Progenitor cell of endocrine pancreas (in vitro differentiated cells): Measurements from ENCODE around the gene MCMBP. TPM values are rescaled to one million over a fixed set of nuclear protein-coding genes. Genes with fewer than 3 reads are reported as not detected.

ENCODE experiments used
- DNase-seq: peaks from one replicate; pipeline ENCODE4 v3.0.0; 2021; ENCODE audit warnings: low spot score; ENCODE audit not compliant: unreplicated experiment
- H3K27ac Mint-ChIP-seq: 2 replicates; pipeline ENCODE4 v1.8.0; 2021; ENCODE audit warnings: mild to moderate bottlenecking, moderate library complexity, mixed read lengths
- H3K27me3 Mint-ChIP-seq: 2 replicates; pipeline ENCODE4 v1.8.0; 2021; ENCODE audit warnings: mixed read lengths
- H3K36me3 Mint-ChIP-seq: 2 replicates; pipeline ENCODE4 v1.8.0; 2022; ENCODE audit warnings: mixed read lengths; ENCODE audit not compliant: insufficient read depth
- H3K4me1 Mint-ChIP-seq: 2 replicates; pipeline ENCODE4 v1.8.0; 2021; ENCODE audit warnings: low read depth, mixed read lengths
- H3K4me3 Mint-ChIP-seq: 2 replicates; pipeline ENCODE4 v1.8.0; 2021; ENCODE audit warnings: low read depth, mild to moderate bottlenecking, moderate library complexity, mixed read lengths
- H3K9me3 Mint-ChIP-seq: 2 replicates; pipeline ENCODE4 v1.8.0; 2021; ENCODE audit warnings: low read depth, mixed read lengths
- total RNA-seq: library from RNA; stranded (reverse); gene quantifications from 2 replicates; pipeline ENCODE4 v1.2.1, GENCODE V29; 2021
- TF ChIP-seq, protein P1 (sequence below): fragments of 200-600 bp; sonication (generic); IDR thresholded peaks from one replicate; pipeline ENCODE4 v1.5.0; 2021; ENCODE audit warnings: antibody characterized with exemption, mild to moderate bottlenecking; ENCODE audit not compliant: unreplicated experiment

The MCMBP gene
- total RNA-seq, 1 donor from 2014 or later, result 44.9 TPM

DNA sequence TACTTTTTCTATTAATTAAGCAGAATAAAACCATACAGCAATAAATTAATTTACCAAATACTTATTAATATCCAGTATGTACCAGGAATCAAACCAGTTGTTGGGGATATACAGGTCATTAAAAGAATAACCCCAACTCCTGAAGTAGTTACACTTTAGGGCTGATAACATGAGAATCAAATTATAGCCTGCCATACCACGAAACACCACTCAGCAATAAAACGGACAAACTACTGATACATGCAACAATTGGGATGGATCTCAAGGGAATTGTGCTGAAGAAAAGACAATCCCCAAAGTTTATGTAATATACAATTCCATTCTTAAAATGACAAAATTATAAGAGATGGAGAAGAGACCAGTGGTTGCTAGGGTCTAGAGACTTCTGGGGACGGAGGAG, 22.7 kb downstream of the MCMBP start:
- Mint-ChIP-seq H3K27ac (no peak overlapping the region), H3K9me3 (no peaks in the 10 kb centered on the region), H3K4me1 (no peaks in the 10 kb centered on the region), H3K4me3 (no peak overlapping the region), H3K36me3 (peaks cover 19% of the 10 kb centered on the region), H3K27me3 (no peaks in the 10 kb centered on the region)
- TF ChIP-seq, protein P1, sequence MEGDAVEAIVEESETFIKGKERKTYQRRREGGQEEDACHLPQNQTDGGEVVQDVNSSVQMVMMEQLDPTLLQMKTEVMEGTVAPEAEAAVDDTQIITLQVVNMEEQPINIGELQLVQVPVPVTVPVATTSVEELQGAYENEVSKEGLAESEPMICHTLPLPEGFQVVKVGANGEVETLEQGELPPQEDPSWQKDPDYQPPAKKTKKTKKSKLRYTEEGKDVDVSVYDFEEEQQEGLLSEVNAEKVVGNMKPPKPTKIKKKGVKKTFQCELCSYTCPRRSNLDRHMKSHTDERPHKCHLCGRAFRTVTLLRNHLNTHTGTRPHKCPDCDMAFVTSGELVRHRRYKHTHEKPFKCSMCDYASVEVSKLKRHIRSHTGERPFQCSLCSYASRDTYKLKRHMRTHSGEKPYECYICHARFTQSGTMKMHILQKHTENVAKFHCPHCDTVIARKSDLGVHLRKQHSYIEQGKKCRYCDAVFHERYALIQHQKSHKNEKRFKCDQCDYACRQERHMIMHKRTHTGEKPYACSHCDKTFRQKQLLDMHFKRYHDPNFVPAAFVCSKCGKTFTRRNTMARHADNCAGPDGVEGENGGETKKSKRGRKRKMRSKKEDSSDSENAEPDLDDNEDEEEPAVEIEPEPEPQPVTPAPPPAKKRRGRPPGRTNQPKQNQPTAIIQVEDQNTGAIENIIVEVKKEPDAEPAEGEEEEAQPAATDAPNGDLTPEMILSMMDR, result no peak
- no peak for DNase-seq

DNA sequence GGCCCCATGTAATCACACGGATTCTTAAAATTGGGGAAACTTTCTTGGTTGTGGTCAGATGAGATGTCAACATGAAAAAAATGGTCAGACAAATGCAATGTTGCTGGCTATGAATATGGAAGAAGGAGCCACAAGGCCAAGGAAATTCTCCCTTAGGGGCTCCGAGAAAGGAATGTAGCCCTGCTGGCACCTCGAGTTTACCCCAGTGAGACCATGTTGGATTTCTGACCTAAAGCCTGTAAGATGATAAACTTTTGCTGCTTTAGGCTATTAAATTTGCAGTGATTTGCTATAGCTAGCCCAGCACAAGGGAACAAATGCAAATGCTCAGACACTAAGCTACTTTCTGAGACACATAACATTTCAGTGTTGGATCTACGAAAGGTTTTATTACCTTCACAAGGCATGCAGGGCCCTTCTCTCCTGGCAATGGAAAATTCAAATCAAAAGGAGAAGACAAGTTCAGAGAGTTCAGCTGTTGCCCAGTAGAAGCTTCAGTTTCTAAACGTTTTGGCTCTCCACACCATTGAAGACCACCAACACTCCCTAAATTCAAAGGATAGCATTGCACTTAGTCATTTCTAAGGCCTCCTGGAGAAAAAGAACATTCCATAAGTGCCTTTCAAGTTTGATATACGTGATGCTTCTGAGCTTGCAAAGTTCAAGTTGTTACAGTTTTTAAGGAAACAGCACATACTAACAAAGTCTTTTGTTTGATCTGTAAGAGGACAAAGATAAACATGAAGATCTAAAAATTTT, 23.4 kb downstream of the MCMBP start:
- Mint-ChIP-seq H3K4me1 (no peaks in the 10 kb centered on the region), H3K36me3 (peaks cover 23% of the 10 kb centered on the region), H3K9me3 (no peaks in the 10 kb centered on the region), H3K27me3 (no peaks in the 10 kb centered on the region), H3K27ac (peak overlapping the region; percentile 38), H3K4me3 (no peak overlapping the region)
- no peak for DNase-seq
- TF ChIP-seq, protein P1, result no peak

DNA sequence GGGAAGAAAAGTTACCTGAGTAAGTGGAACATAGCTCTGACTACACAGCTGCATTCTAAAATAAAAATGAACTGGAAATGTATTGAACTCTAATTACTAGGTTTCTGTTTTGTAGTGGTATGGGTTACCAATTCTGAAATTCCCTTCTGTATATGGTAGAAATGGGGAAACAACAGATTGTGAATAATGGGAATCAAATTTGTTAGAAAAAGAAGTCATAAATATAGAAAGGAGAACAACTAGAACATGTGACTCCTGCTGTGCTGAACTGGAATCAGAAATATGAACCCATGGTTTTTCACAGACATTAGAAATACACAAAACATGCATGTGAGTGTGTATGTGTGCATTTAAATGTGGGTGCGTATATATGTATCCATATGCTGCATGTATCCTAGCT, 27.0 kb downstream of the MCMBP start:
- TF ChIP-seq, protein P1, result no peak
- no peak overlapping the region for H3K4me3 Mint-ChIP-seq
- no peak overlapping the region for H3K27ac Mint-ChIP-seq
- no peaks in the 10 kb centered on the region for H3K4me1 Mint-ChIP-seq
- H3K27me3 Mint-ChIP-seq, result no peaks in the 10 kb centered on the region
- H3K36me3 Mint-ChIP-seq, result peaks cover 27% of the 10 kb centered on the region
- no peak for DNase-seq
- no peaks in the 10 kb centered on the region for H3K9me3 Mint-ChIP-seq

DNA sequence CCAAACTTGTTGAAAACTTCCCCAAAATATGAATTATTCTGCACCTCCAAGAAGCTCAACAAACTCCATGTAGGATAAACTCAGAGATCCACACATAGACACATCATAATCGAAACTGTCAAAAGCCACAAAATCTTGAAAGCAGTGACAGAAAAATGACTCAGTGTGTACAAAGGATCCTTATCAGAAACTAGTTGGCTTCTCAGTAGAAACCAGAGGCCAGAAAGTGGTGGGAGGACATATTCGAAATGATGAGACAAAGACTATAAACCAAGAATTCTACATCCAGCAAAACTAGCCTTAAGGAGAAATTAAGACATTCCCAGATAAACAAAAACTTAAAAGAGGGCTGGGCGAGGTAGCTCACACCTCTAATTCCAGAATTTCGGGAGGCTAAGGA, 38.5 kb downstream of the MCMBP start:
- H3K27ac Mint-ChIP-seq, result no peak overlapping the region

DNA sequence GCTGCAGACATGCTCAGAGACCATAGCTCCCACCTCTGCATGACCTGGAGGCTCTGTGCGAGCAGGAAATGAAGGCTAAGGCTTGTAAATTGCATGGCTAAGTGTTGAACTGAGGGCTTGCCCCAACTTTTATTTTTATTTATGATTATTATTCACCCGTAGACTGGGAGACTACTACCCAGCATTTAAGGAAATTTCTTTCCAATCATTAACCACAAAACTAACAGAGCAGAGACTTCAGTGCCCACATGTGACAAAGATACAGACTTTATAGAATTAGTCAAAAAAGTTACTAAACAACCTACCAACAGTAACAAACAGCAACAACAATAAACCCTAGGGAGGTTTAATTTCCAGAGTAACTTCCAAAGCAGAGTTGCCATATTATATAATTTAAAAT, 39.7 kb downstream of the MCMBP start:
- TF ChIP-seq, protein P1, result no peak
- Mint-ChIP-seq H3K27me3 (no peaks in the 10 kb centered on the region), H3K27ac (peak overlapping the region; percentile 67)

More for the DNA sequence above, 38.5 kb downstream of the MCMBP start:
- TF ChIP-seq, protein P1, result no peak
- Mint-ChIP-seq H3K27me3 (no peaks in the 10 kb centered on the region), H3K9me3 (no peaks in the 10 kb centered on the region), H3K4me3 (no peak overlapping the region), H3K36me3 (peaks cover 29% of the 10 kb centered on the region), H3K4me1 (no peaks in the 10 kb centered on the region)
- DNase-seq, result no peak

More for the DNA sequence above, 39.7 kb downstream of the MCMBP start:
- Mint-ChIP-seq H3K4me3 (no peak overlapping the region), H3K36me3 (peaks cover 30% of the 10 kb centered on the region), H3K4me1 (no peaks in the 10 kb centered on the region), H3K9me3 (no peaks in the 10 kb centered on the region)
- no peak for DNase-seq
